SK-N-MC (cell line): ENCODE measurements around the gene P4HB.

Source experiments
- EZH2 ChIP-seq: fragments of 200-600 bp; sonication (generic); IDR thresholded peaks from one replicate; pipeline ENCODE4 v1.6.1; 2017; ENCODE audit warnings: antibody characterized with exemption
- POLR2AphosphoS5 ChIP-seq: IDR thresholded peaks from 2 replicates; pipeline ENCODE4 v1.6.1; 2012; ENCODE audit warnings: mild to moderate bottlenecking, low read depth, low read length, borderline replicate concordance

GRCh38 chr17:81902653-81903414 lies 42.5 kb upstream of the P4HB start:
- TF ChIP-seq EZH2 (no peak), POLR2AphosphoS5 (no peak)
